ENCODE measurements around the gene GTPBP1. TPM values are rescaled to one million over a fixed set of nuclear protein-coding genes. Genes with fewer than 3 reads are reported as not detected.

The GTPBP1 gene
- total and polyA plus RNA-seq, 2 donors (not counting 3 experiments of a cell fraction or from before 2014, with no cell fraction given) = 29.8 to 50.3 TPM

DNA sequence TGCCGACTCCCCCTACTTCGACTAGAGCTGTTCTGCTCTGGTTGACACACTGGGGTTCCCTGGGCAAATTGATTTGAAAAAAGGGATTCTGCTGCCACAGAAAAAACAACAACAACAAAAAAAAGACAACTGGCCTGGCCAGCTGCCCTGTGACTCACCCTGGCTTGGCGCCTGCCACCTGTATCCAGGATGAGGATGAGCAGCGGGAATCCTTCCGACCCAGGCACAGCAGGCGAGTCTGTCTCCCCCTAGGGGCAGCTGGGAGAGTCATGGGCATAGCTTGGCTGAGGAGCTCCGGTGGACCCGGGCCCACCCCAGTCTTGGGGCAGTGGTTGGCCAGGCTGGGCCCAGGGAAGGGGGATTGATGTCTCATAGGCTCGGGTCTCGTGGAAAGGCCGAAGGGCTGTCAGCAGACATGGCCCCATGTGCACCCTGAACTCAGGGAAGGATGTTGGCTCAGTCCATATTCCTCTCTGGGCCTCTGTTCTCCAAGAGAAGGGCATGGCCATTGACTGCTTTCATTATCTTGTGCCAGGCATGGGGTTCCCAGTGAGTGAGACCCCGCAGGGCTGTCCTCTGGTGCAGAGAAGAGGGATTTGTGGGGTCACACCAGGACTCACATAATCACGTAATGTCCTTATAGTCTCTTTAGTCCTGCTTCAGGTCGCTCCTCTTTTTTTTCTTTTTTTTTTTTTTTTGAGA, 60.5 kb downstream of the GTPBP1 start:
- peak; percentile 88 for FAIRE-seq
- Histone ChIP-seq H3K4me3 (replicated peaks in 1 of 3; ENCODE audit: insufficient read depth in 1 of 3, low read depth in 1 of 3, low read length in 3 of 3) (no peak overlapping the region), H3K4me2 (ENCODE audit: insufficient read depth, low read length) (no peak overlapping the region), H3K9me1 (replicated peaks; ENCODE audit: control insufficient read depth, extremely low read depth, insufficient read depth, low read length) (no peaks in the 10 kb centered on the region), H4K20me1 (replicated peaks; ENCODE audit: control insufficient read depth, extremely low read depth, insufficient read depth, low read length) (no peaks in the 10 kb centered on the region), H3K4me1 (ENCODE audit: control insufficient read depth, extremely low read depth, insufficient read depth, low read length) (no peaks in the 10 kb centered on the region), H3K79me2 (ENCODE audit: control insufficient read depth, insufficient read depth, low read length) (no peaks in the 10 kb centered on the region), H3K27ac (ENCODE audit: insufficient read depth, low read depth, low read length) (no peak overlapping the region), H3K27me3 (ENCODE audit: control insufficient read depth in 2 of 2, insufficient read depth in 2 of 2, low read length in 2 of 2) (no peaks in the 10 kb centered on the region), H3K36me3 (ENCODE audit: control insufficient read depth in 2 of 2, extremely low read depth in 1 of 2, insufficient read depth in 2 of 2, low read length in 2 of 2) (no peaks in the 10 kb centered on the region), H2AFZ (ENCODE audit: low read depth, low read length) (no peak overlapping the region), H3K9me3 (replicated peaks; ENCODE audit: control insufficient read depth, insufficient read depth, low read length) (no peaks in the 10 kb centered on the region), H3K9ac (replicated peaks; ENCODE audit: extremely low read depth, insufficient read depth, low read length) (no peak overlapping the region)
- intact Hi-C loops (cut with micrococcal nuclease) (no loop called here), dilution Hi-C loops (cut with MboI; ENCODE audit: extremely low pct_ligation_motif_present, low sequenced_read_pairs) (no loop called here)
- TF ChIP-seq, protein P1, sequence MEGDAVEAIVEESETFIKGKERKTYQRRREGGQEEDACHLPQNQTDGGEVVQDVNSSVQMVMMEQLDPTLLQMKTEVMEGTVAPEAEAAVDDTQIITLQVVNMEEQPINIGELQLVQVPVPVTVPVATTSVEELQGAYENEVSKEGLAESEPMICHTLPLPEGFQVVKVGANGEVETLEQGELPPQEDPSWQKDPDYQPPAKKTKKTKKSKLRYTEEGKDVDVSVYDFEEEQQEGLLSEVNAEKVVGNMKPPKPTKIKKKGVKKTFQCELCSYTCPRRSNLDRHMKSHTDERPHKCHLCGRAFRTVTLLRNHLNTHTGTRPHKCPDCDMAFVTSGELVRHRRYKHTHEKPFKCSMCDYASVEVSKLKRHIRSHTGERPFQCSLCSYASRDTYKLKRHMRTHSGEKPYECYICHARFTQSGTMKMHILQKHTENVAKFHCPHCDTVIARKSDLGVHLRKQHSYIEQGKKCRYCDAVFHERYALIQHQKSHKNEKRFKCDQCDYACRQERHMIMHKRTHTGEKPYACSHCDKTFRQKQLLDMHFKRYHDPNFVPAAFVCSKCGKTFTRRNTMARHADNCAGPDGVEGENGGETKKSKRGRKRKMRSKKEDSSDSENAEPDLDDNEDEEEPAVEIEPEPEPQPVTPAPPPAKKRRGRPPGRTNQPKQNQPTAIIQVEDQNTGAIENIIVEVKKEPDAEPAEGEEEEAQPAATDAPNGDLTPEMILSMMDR (IDR thresholded peaks at IDR 0.05; ENCODE audit: extremely low read depth in 1 of 2, insufficient read depth in 1 of 2, low read depth in 1 of 2, low read length in 2 of 2) = peak; percentile 84 to 90
- no peak for TF ChIP-seq JUN (IDR thresholded peaks at IDR 0.05; ENCODE audit: borderline replicate concordance, insufficient read depth, insufficient read length, low read depth)
- DNase-seq (ENCODE audit: low read depth, low spot score) = peak; percentile 30
- BruUV-seq (replicated peaks) = no TSS peak
- ChIA-PET POLR2A (no interaction called here), CTCF (interaction anchor here (0.7 to 5.9 kb wide), 30 partner anchors 10 to 714 kb away, joined by 3 to 208 read pairs (median 4); partner anchors contain the start of genes CBX6, NPTXR, SUN2 and TOMM22)

DNA sequence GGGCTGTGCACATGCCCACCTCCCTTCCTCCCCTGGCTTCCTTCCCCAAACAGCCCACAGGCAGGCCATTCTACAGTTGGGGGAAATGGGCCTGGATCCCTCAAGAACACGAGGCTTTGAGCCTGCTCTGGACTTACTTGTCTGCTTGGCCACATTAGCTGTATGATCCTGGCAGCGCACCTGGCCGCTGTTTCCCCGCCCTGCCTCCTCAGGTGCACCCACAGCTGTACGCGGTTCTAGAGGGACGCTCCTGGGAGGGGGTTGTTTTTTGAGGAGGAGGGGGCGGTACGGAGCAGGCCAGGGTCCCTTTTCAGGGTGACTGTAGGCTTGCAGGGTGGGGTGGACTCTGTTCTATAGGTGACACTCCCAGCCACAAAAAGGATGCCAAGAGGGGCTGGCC, 61.6 kb downstream of the GTPBP1 start:
- Histone ChIP-seq H3K79me2 (ENCODE audit: control insufficient read depth, insufficient read depth, low read length) (no peaks in the 10 kb centered on the region), H3K4me1 (ENCODE audit: control insufficient read depth, extremely low read depth, insufficient read depth, low read length) (no peaks in the 10 kb centered on the region), H3K4me2 (ENCODE audit: insufficient read depth, low read length) (no peak overlapping the region), H3K9me3 (replicated peaks; ENCODE audit: control insufficient read depth, insufficient read depth, low read length) (no peaks in the 10 kb centered on the region), H3K27ac (ENCODE audit: insufficient read depth, low read depth, low read length) (no peak overlapping the region), H4K20me1 (replicated peaks; ENCODE audit: control insufficient read depth, extremely low read depth, insufficient read depth, low read length) (no peaks in the 10 kb centered on the region), H3K4me3 (replicated peaks in 1 of 3; ENCODE audit: insufficient read depth in 1 of 3, low read depth in 1 of 3, low read length in 3 of 3) (no peak overlapping the region), H3K27me3 (ENCODE audit: control insufficient read depth in 2 of 2, insufficient read depth in 2 of 2, low read length in 2 of 2) (no peaks in the 10 kb centered on the region), H3K36me3 (ENCODE audit: control insufficient read depth in 2 of 2, extremely low read depth in 1 of 2, insufficient read depth in 2 of 2, low read length in 2 of 2) (no peaks in the 10 kb centered on the region), H2AFZ (ENCODE audit: low read depth, low read length) (no peak overlapping the region), H3K9ac (replicated peaks; ENCODE audit: extremely low read depth, insufficient read depth, low read length) (no peak overlapping the region), H3K9me1 (replicated peaks; ENCODE audit: control insufficient read depth, extremely low read depth, insufficient read depth, low read length) (no peaks in the 10 kb centered on the region)
- intact Hi-C loops (cut with micrococcal nuclease) = no loop called here
- DNase-seq (ENCODE audit: low read depth, low spot score) (no peak), FAIRE-seq (no peak)
- BruUV-seq (replicated peaks) = no TSS peak
- POLR2A ChIA-PET = no interaction called here
- CTCF ChIA-PET = interaction anchor here (1.5 to 5.9 kb wide), 12 partner anchors 8 to 448 kb away, joined by 3 to 208 read pairs (median 46); partner anchors contain the start of genes CBX6, NPTXR and SUN2
- dilution Hi-C loops (cut with MboI; ENCODE audit: extremely low pct_ligation_motif_present, low sequenced_read_pairs) = no loop called here
- TF ChIP-seq, protein P2, sequence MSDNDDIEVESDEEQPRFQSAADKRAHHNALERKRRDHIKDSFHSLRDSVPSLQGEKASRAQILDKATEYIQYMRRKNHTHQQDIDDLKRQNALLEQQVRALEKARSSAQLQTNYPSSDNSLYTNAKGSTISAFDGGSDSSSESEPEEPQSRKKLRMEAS (IDR thresholded peaks at IDR 0.05; ENCODE audit: insufficient read depth, insufficient read length) = no peak
- no peak for TF ChIP-seq GATA2 (IDR thresholded peaks at IDR 0.05; ENCODE audit: insufficient read depth, insufficient read length, low read depth, low read length)
- no peak for TF ChIP-seq POLR2AphosphoS5 (IDR thresholded peaks at IDR 0.05; ENCODE audit: insufficient read depth, low read depth, low read length)
- TF ChIP-seq, protein P1 (IDR thresholded peaks at IDR 0.05; ENCODE audit: extremely low read depth in 1 of 2, insufficient read depth in 1 of 2, low read depth in 1 of 2, low read length in 2 of 2) = no peak
- no peak for TF ChIP-seq POLR2A (IDR thresholded peaks at IDR 0.05; ENCODE audit: low read depth, low read length)
